HepG2 (cell line): ENCODE results near the gene RNPS1. TPM values are rescaled to one million over a fixed set of nuclear protein-coding genes. Genes with fewer than 3 reads are reported as not detected.

Experiments used
- AGO2 ChIP-seq: fragments of 200-400 bp; formaldehyde crosslinking; optimal IDR thresholded peaks from 2 replicates; pipeline ENCODE3; 2017; ENCODE audit warnings: mild to moderate bottlenecking, low read depth, low read length, moderate library complexity
- AKAP8 ChIP-seq: sonication (generic); formaldehyde crosslinking; IDR thresholded peaks from 2 replicates; pipeline ENCODE4 v1.5.1; 2020; ENCODE audit warnings: mild to moderate bottlenecking, missing genetic modification reagents
- AKNA ChIP-seq: sonication (generic); formaldehyde crosslinking; IDR thresholded peaks from 2 replicates; pipeline ENCODE4 v1.4.0; 2020; ENCODE audit warnings: missing genetic modification reagents, borderline replicate concordance
- DRAP1 ChIP-seq: IDR thresholded peaks from 2 replicates; pipeline ENCODE4 v1.6.1; 2016; ENCODE audit warnings: missing genetic modification reagents, missing compliant biosample characterization
- FOXP1 ChIP-seq, 2 experiments: fragments of 450-650 bp in 1 of 2; IDR thresholded peaks; 2 replicates each; pipeline ENCODE4 v1.6.1; 2017 to 2018; ENCODE audit warnings: antibody characterized with exemption in 1 of 2
- GATAD1 ChIP-seq: IDR thresholded peaks from 2 replicates; pipeline ENCODE4 v1.6.1; 2016; ENCODE audit warnings: missing genetic modification reagents, missing compliant biosample characterization
- GMEB2 ChIP-seq: IDR thresholded peaks from 2 replicates; pipeline ENCODE4 v1.6.1; 2016; ENCODE audit warnings: missing biosample characterization, missing genetic modification reagents, low read depth
- HNRNPLL ChIP-seq: fragments of 200-400 bp; formaldehyde crosslinking; IDR thresholded peaks from 2 replicates; pipeline ENCODE4 v1.6.1; 2017; ENCODE audit warnings: mild to moderate bottlenecking, low read depth, low read length; ENCODE audit not compliant: poor library complexity, severe bottlenecking
- KDM2A ChIP-seq: sonication (generic); formaldehyde crosslinking; IDR thresholded peaks from 2 replicates; pipeline ENCODE4 v1.4.0; 2020; ENCODE audit warnings: low read depth, missing genetic modification reagents, borderline replicate concordance
- KLF16 ChIP-seq, 2 experiments: sonication (generic) in 1 of 2; formaldehyde crosslinking in 1 of 2; IDR thresholded peaks; 2 replicates each; pipeline versions ENCODE4 v1.6.1 to v1.8.0; 2016 to 2023; ENCODE audit warnings: missing genetic modification reagents in 2 of 2, missing compliant biosample characterization in 1 of 2
- LBX2 ChIP-seq: sonication (generic); formaldehyde crosslinking; IDR thresholded peaks from 2 replicates; pipeline ENCODE4 v1.5.0; 2020; ENCODE audit warnings: missing genetic modification reagents, mild to moderate bottlenecking, borderline replicate concordance
- RFXANK ChIP-seq: IDR thresholded peaks from 2 replicates; pipeline ENCODE4 v1.6.1; 2016
- SIX4 ChIP-seq: sonication (generic); formaldehyde crosslinking; IDR thresholded peaks from 2 replicates; pipeline ENCODE4 v1.4.0; 2020; ENCODE audit warnings: missing genetic modification reagents
- SKI ChIP-seq: fragments of 450-650 bp; IDR thresholded peaks from one replicate; pipeline ENCODE4 v1.6.1; 2018; ENCODE audit warnings: mild to moderate bottlenecking; ENCODE audit not compliant: partially characterized antibody
- ZNF768 ChIP-seq: sonication (generic); formaldehyde crosslinking; IDR thresholded peaks from 2 replicates; pipeline ENCODE4 v1.4.0; 2020; ENCODE audit warnings: missing genetic modification reagents
- polyA plus RNA-seq, 8 experiments: library from polyadenylated mRNA; depleted of rRNA in 3 of 8; stranded (reverse) in 7 of 8; unstranded in 1 of 8; fragments of >200 nt; fragmentation: Illumina TruSeq in 4 of 8; extraction: Trizol in 4 of 8; gene quantifications; 2 replicates each; pipeline versions ENCODE4 v1.2.1 to v1.2.3, GENCODE V29; 2011 to 2016; ENCODE audit warnings: low read depth in 4 of 8, missing spikeins in 1 of 8, mixed read lengths in 1 of 8; ENCODE audit not compliant: insufficient read depth in 1 of 8
- total RNA-seq, 5 experiments: library from RNA; depleted of rRNA; stranded (reverse); fragments of >200 nt; fragmentation: Illumina TruSeq; extraction: Trizol; gene quantifications; 2 replicates each; pipeline ENCODE4 v1.2.3, GENCODE V29; 2016; ENCODE audit warnings: low read depth in 1 of 5

Gene RNPS1
- total and polyA plus RNA-seq, 2 of the 13 experiments (the other 11 are each of a cell fraction or from before 2014, with no cell fraction given) = 126 to 133 TPM

GRCh38 chr16:2226245-2226793, 41.6 kb downstream of the RNPS1 start (continued):
- TF ChIP-seq AKNA (CRISPR knock-in tag) = no peak
- TF ChIP-seq ZNF768 (CRISPR knock-in tag) = no peak; the same call in 1 of the 2 replicates
- TF ChIP-seq GATAD1 (CRISPR knock-in tag) = peak; percentile 61
- TF ChIP-seq RFXANK = no peak
- peak; percentile 95 for TF ChIP-seq SKI
- TF ChIP-seq AKAP8 (CRISPR knock-in tag) = peak; percentile 87
- TF ChIP-seq DRAP1 (CRISPR knock-in tag) = peak; percentile 54; the same call in 1 of the 2 replicates
- TF ChIP-seq SIX4 (CRISPR knock-in tag) = 0 out of 2 replicates have a peak, but pooled peaks have one; percentile 13
- TF ChIP-seq KLF16 (CRISPR knock-in tag; IDR thresholded peaks at IDR 0.05) = peak in 1 of 2 experiments; percentile 29; a peak in 1 of 4 replicates
- TF ChIP-seq FOXP1 (IDR thresholded peaks at IDR 0.05) = peak; percentile 51; the same call in 1 of the 2 replicates
- peak; percentile 87 for TF ChIP-seq FOXP1 (CRISPR knock-in tag; IDR thresholded peaks at IDR 0.05)
- TF ChIP-seq GMEB2 (CRISPR knock-in tag) = no peak
- no peak for TF ChIP-seq AGO2
- TF ChIP-seq KDM2A (CRISPR knock-in tag) = peak; percentile 37; the same call in 1 of the 2 replicates
- no peak for TF ChIP-seq LBX2 (CRISPR knock-in tag)
- no peak for TF ChIP-seq HNRNPLL
